ENCODE measurements around the gene ZMIZ1.

DNA sequence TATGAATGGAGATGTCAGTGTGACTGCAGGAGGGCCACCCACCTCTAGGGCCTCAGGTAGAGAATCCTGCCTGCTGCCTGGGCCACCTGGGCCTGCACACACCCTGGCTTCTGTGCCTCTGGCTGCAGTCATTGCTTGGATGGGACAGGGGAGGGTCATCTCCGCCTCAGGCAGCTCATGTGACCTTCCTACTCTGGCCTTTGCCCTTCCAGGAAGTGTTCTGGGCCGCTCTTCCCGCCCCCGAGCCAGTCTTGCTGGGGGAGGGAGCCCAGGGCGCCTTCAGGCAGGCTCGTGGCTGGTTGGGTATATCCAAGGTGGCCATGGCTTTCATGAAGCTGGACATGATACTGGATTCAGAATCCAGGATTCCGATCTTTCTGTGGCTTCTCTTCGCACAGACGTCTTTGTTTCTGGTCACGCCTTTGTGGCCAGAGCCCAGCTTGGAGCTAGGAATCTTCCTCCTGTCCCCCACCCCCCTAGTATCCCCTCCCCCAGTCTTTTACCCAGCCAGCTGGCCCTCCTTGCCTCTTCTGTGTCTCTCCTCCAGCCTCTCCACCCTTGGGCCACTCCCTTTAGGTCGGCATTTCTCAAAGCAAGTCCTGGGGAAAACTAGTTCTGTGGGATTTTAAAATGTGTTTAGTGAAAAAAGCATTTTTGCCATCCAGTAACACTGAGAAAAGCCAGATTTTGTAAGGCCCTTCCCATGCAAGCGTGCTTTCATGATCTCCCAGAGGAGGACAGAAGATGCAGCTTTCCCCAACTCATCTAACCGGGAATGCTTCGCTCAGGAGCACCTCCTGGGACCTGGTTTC, 119.6 kb downstream of the ZMIZ1 start:
- TF ChIP-seq, protein P1, sequence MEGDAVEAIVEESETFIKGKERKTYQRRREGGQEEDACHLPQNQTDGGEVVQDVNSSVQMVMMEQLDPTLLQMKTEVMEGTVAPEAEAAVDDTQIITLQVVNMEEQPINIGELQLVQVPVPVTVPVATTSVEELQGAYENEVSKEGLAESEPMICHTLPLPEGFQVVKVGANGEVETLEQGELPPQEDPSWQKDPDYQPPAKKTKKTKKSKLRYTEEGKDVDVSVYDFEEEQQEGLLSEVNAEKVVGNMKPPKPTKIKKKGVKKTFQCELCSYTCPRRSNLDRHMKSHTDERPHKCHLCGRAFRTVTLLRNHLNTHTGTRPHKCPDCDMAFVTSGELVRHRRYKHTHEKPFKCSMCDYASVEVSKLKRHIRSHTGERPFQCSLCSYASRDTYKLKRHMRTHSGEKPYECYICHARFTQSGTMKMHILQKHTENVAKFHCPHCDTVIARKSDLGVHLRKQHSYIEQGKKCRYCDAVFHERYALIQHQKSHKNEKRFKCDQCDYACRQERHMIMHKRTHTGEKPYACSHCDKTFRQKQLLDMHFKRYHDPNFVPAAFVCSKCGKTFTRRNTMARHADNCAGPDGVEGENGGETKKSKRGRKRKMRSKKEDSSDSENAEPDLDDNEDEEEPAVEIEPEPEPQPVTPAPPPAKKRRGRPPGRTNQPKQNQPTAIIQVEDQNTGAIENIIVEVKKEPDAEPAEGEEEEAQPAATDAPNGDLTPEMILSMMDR (IDR thresholded peaks at IDR 0.05) = no peak
- TF ChIP-seq POLR2A (IDR thresholded peaks at IDR 0.05) = no peak

Measured in body of pancreas (tissue), 4 donors.